CD4-positive, alpha-beta T cell treated with Interleukin-2 at 100 ng/mL for 4 hours (primary cell): ENCODE results near the gene COX20.

Source experiments
- DNase-seq: peaks from one replicate; pipeline ENCODE4 v3.0.0-alpha.2; 2020; ENCODE audit warnings: low spot score

Gene COX20

GRCh38 chr1:244874974-244875579, 39.6 kb downstream of the COX20 start:
- no peak for DNase-seq

DNA sequence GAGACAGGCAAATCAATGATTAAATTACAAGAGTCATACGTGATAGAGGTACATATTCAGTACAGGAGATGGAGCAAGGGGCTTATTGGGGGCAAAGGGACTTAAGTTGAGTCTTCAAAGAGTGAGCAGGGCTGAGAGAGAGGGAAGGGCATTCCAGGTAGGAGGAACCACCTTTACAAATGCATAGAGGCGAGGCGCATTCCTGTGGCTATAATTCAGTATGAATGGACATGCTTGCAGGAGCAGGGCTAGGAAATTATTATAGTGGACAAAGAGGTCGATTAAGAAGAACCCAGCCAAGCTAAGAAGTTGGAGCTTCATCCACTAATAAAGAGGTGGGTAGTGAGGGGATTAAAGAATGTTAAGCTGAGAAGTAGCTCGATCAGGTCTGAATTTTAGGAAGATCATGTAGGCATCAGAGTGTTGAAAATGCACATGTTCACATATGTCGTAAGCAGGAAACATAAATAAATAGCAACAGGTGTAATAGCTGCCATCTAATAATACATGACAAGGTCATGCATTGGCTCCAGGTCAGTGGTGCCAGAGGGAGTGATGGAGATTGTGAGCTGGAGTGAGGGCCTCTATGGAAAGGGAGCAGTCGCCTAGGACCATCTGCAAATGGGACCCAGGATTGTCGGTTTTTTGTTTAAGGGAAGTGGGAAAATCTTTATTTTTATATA, 40.9 kb downstream of the COX20 start:
- DNase-seq, result no peak

- no peak for DNase-seq
Measured at GRCh38 chr1:244878681-244879080, 43.2 kb downstream of the COX20 start.

DNA sequence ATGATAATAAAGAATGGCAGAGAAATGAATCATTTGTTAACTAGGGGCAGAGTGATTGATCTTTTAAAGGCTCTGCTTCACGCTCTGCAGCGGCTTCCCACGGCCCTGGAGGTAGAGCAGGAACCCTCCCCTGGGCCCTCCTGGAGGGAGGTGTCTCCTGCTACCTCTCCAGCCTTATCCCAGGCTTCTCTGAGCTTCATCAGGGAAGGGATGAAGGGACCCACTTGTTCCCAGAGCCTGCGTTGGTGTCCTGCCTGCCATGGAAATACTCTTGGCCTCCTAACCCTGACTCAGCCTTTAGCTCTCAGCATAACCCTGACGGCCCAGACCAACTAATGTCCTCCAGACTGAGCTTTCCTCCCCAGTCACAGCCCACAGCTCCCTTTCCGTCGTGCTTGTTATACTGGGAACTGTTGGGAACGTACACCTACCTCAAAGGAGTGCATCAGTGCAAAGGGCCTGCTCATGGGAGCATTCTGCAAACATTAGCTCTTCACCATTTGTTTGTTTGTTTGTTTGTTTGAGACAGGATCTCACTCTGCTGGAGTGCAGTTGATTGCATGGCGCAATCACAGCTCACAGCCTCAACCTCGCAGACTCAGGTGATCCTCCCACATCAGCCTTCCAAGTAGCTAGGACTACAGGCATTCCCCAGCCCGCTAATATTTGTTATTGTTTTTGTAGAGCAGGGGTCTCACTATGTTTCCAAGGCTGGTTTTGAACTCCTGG, 46.3 kb downstream of the COX20 start:
- DNase-seq, result no peak

GRCh38 chr1:244887281-244887680, 51.8 kb downstream of the COX20 start:
- no peak for DNase-seq

- no peak for DNase-seq
Measured at GRCh38 chr1:244893836-244894235, 58.4 kb downstream of the COX20 start.
